BJ (cell line): ENCODE measurements around the gene ZNF618. TPM values are rescaled to one million over a fixed set of nuclear protein-coding genes. Genes with fewer than 3 reads are reported as not detected.

Source experiments
- CTCF ChIA-PET: fragments of 350-600 bp; formaldehyde crosslinking; extraction: SDS; loops from one replicate; lab custom pipeline; 2021; ENCODE audit warnings: antibody characterized with exemption, inconsistent platforms; lab: Yijun Ruan, JAX
- POLR2A ChIA-PET: fragments of 300-600 bp; sonication (Branson Sonifier 250); formaldehyde crosslinking; extraction: SDS; loops from one replicate; lab custom pipeline; 2021; ENCODE audit warnings: antibody characterized with exemption; lab: Charles Lee
- DNase-seq: peaks from one replicate; pipeline ENCODE4 v3.0.0-alpha.2; 2011; ENCODE audit warnings: low read depth
- H3K27me3 ChIP-seq: 2 replicates; pipeline ENCODE4 v1.6.0; 2011; ENCODE audit warnings: low read length; ENCODE audit not compliant: control insufficient read depth, insufficient read depth
- H3K36me3 ChIP-seq: 2 replicates; pipeline ENCODE4 v1.5.1; 2011; ENCODE audit warnings: low read length; ENCODE audit not compliant: control insufficient read depth, insufficient read depth
- H3K4me3 ChIP-seq: 2 replicates; pipeline ENCODE4 v1.5.1; 2011; ENCODE audit warnings: low read depth, mild to moderate bottlenecking, control low read depth, low read length
- polyA plus RNA-seq: library from polyadenylated mRNA; depleted of rRNA; stranded (reverse); fragments of >200 nt; gene quantifications from 2 replicates; pipeline ENCODE4 v1.2.3, GENCODE V29; 2011
- TF ChIP-seq, protein P1 (sequence below): IDR thresholded peaks from 2 replicates; pipeline ENCODE4 v1.5.1; 2011; ENCODE audit warnings: low read depth, mild to moderate bottlenecking, control low read depth, inconsistent platforms, low read length, moderate library complexity; ENCODE audit not compliant: insufficient read depth

Gene ZNF618
- polyA plus RNA-seq, 1 experiment: 5.4 TPM

DNA sequence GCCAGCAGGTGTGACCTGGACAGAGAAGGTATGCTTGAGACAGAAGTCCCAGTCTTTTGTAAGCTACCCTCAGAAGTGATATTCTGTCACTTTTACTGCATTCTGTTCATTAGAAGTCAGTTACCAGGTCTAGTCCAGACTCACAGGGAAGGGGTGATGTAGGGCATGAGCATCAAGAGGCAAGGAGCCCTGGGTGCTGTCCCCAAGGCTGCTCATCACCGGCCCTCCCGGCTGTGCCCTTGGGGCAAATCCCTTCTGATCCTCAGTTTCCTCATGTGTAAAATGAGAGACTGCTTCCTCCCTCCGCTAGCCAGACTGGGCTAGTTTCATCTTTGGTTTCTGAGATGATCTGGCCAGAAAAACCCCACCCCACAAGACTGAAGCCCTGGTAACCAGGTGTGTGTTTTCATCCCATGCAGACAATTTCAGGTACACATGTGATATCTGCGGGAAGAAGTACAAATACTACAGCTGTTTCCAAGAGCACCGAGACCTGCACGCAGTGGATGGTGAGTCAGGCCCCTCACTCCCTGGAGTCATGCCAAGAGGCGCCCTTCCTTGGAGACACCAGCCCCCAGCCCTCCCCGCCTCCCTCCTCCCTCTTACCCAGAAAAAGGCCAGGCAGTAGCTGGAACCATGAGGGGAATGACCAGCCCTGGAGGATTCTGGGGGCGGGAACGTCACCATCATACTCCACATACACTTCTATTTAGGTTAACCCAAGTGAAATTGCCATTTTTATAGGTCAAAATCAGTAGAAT is 131.0 kb downstream of the ZNF618 start:
- H3K36me3 ChIP-seq: peaks cover 25% of the 10 kb centered on the region
- ChIA-PET POLR2A (no interaction called here), CTCF (no interaction called here)
- H3K4me3 ChIP-seq: no peak overlapping the region
- no peak for DNase-seq
- TF ChIP-seq, protein P1, sequence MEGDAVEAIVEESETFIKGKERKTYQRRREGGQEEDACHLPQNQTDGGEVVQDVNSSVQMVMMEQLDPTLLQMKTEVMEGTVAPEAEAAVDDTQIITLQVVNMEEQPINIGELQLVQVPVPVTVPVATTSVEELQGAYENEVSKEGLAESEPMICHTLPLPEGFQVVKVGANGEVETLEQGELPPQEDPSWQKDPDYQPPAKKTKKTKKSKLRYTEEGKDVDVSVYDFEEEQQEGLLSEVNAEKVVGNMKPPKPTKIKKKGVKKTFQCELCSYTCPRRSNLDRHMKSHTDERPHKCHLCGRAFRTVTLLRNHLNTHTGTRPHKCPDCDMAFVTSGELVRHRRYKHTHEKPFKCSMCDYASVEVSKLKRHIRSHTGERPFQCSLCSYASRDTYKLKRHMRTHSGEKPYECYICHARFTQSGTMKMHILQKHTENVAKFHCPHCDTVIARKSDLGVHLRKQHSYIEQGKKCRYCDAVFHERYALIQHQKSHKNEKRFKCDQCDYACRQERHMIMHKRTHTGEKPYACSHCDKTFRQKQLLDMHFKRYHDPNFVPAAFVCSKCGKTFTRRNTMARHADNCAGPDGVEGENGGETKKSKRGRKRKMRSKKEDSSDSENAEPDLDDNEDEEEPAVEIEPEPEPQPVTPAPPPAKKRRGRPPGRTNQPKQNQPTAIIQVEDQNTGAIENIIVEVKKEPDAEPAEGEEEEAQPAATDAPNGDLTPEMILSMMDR: no peak
- no peaks in the 10 kb centered on the region for H3K27me3 ChIP-seq

GRCh38 chr9:114007991-114008666 is 132.0 kb downstream of the ZNF618 start:
- peaks cover 23% of the 10 kb centered on the region for H3K36me3 ChIP-seq
- DNase-seq: no peak
- ChIA-PET CTCF (no interaction called here), POLR2A (no interaction called here)
- TF ChIP-seq, protein P1: no peak
- no peak overlapping the region for H3K4me3 ChIP-seq
- no peaks in the 10 kb centered on the region for H3K27me3 ChIP-seq

DNA sequence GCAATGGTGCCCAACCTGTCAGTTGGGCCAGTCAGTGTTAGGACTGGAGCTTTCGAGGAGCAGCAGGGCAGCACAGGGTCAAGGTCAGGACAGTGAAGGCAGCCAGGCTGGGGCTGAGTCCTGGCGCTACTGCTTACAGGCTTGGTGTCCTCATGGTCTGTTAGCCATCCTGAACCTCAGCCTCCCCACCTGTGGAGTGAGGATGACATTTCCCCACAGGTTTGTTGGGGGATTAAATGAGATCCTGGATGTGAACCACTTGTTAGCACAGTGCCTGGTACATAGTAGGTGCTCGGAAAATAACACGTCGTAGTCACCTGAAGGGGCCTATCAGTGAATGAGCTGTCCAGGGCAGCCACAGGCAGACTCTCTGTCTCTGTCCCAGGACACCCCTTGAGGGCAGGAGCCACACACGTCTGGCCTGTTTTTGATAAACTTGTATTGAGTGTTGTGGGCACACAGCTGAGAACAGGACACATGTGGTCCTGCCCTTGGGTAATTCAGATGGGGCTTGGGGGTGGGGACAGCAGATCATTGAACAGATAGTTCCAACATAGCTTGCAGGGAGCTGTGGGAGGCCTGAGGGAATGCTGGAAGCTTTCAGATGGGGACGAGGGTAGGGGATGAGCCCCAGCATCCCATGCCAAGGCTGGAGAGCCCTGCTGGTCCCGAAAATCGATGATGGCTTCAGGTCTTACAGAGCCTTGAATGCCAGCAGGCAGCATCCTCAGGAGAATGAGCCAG is 132.7 kb downstream of the ZNF618 start:
- no peak for DNase-seq
- POLR2A ChIA-PET: no interaction called here

DNA sequence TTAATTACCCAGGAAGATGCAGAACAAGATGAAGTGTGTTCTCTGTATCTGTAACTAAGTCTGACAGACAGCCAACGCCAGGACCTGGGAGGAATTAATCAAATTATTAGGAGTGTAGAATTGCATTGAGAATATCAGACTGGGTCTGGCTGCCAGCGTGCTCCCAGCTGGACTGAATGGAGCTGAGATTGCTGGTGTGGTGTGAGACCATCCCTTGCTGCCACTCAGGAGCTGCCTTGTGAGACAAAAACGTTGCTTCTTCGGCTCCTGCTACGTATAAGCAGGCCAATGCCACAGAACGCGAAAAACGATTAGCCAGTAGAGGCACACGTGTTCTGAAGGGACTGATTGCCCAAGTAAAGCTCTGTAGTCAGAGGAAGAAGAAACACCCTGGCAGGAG is 135.2 kb downstream of the ZNF618 start:
- ChIA-PET POLR2A (no interaction called here), CTCF (no interaction called here)
- Histone ChIP-seq H3K27me3 (no peaks in the 10 kb centered on the region), H3K36me3 (peaks cover 16% of the 10 kb centered on the region), H3K4me3 (no peak overlapping the region)
- DNase-seq: no peak
- TF ChIP-seq, protein P1: no peak

More for the DNA sequence above, 132.7 kb downstream of the ZNF618 start:
- TF ChIP-seq, protein P1: no peak
- no peaks in the 10 kb centered on the region for H3K27me3 ChIP-seq
- no peak overlapping the region for H3K4me3 ChIP-seq
- H3K36me3 ChIP-seq: peaks cover 24% of the 10 kb centered on the region
- CTCF ChIA-PET: no interaction called here

- peaks cover 14% of the 10 kb centered on the region for H3K36me3 ChIP-seq
- no peak overlapping the region for H3K4me3 ChIP-seq
- H3K27me3 ChIP-seq: no peaks in the 10 kb centered on the region
- POLR2A ChIA-PET: no interaction called here
- TF ChIP-seq, protein P1: no peak
- no peak for DNase-seq
- CTCF ChIA-PET: no interaction called here
Measured at GRCh38 chr9:114012126-114012525, 136.0 kb downstream of the ZNF618 start.
